Smooth muscle cell (in vitro differentiated cells): ENCODE results near the gene DBH. TPM values are rescaled to one million over a fixed set of nuclear protein-coding genes. Genes with fewer than 3 reads are reported as not detected.

Experiments used
- DNase-seq: peaks from one replicate; lab custom pipeline; 2025; ENCODE audit not compliant: unreplicated experiment; lab: John Stamatoyannopoulos, UW
- H2AFZ ChIP-seq: fragments of 200-600 bp; sonication (generic); 2 replicates; pipeline ENCODE4 v1.6.0; 2016; ENCODE audit warnings: antibody characterized with exemption, low read depth, mild to moderate bottlenecking
- H3F3A ChIP-seq: fragments of 200-600 bp; sonication (generic); 2 replicates; pipeline ENCODE4 v1.6.0; 2017; ENCODE audit warnings: antibody characterized with exemption, low read depth
- H3K27ac ChIP-seq: fragments of 200-600 bp; sonication (generic); 2 replicates; pipeline ENCODE4 v1.5.1; 2016; ENCODE audit warnings: low read depth, mild to moderate bottlenecking
- H3K27me3 ChIP-seq: fragments of 200-600 bp; sonication (generic); 2 replicates; pipeline ENCODE4 v1.6.1; 2016; ENCODE audit warnings: low read depth, mild to moderate bottlenecking
- H3K36me3 ChIP-seq: fragments of 200-600 bp; sonication (generic); 2 replicates; pipeline ENCODE4 v1.5.1; 2016; ENCODE audit warnings: low read depth
- H3K4me1 ChIP-seq: fragments of 200-600 bp; sonication (generic); 2 replicates; pipeline ENCODE4 v1.5.1; 2016; ENCODE audit warnings: low read depth
- H3K4me2 ChIP-seq: fragments of 200-600 bp; sonication (generic); 2 replicates; pipeline ENCODE4 v1.6.0; 2016; ENCODE audit warnings: mild to moderate bottlenecking
- H3K4me3 ChIP-seq: fragments of 200-600 bp; sonication (generic); 2 replicates; pipeline ENCODE4 v1.5.1; 2016; ENCODE audit warnings: mild to moderate bottlenecking
- H3K79me2 ChIP-seq: fragments of 200-600 bp; sonication (generic); 2 replicates; pipeline ENCODE4 v1.6.0; 2016; ENCODE audit warnings: low read depth, mild to moderate bottlenecking
- H3K9ac ChIP-seq: fragments of 200-600 bp; sonication (generic); 2 replicates; pipeline ENCODE4 v1.6.0; 2016; ENCODE audit warnings: low read depth
- H3K9me3 ChIP-seq: fragments of 200-600 bp; sonication (generic); replicated peaks from 2 replicates; pipeline ENCODE4 v1.5.1; 2016; ENCODE audit warnings: low read depth
- H4K20me1 ChIP-seq: fragments of 200-600 bp; sonication (generic); 2 replicates; pipeline ENCODE4 v1.6.0; 2016; ENCODE audit warnings: low read depth
- CTCF ChIP-seq: fragments of 200-600 bp; sonication (generic); IDR thresholded peaks from 2 replicates; pipeline ENCODE4 v1.5.1; 2017; ENCODE audit warnings: borderline replicate concordance, mild to moderate bottlenecking, antibody characterized with exemption; ENCODE audit not compliant: insufficient read depth, poor library complexity, severe bottlenecking
- WGBS: methylation state at CpG from one replicate; pipeline ENCODE4 v1.1.7; 2016; ENCODE audit warnings: low lambda C conversion rate; 5-methylcytosine and 5-hydroxymethylcytosine counted together
- polyA plus RNA-seq: library from polyadenylated mRNA; unstranded; fragments of >200 nt; fragmentation: Nextera tagmentation; extraction: Ambion mirVana; gene quantifications from 2 replicates; pipeline ENCODE4 v1.2.1, GENCODE V29; 2016
- total RNA-seq: library from RNA; depleted of rRNA; stranded (reverse); fragments of >200 nt; gene quantifications from 2 replicates; pipeline ENCODE4 v1.2.3, GENCODE V29; 2014

DBH gene
- total and polyA plus RNA-seq, 2 experiments from 2014 or later: 0.22 TPM; not detected in 1

GRCh38 chr9:133628766-133629165 lies 7.4 kb upstream of the DBH start:
- Histone ChIP-seq H3K4me1 (peaks cover 3% of the 10 kb centered on the region), H3F3A (no peaks in the 10 kb centered on the region), H3K4me3 (no peak overlapping the region), H3K36me3 (no peaks in the 10 kb centered on the region), H3K79me2 (no peaks in the 10 kb centered on the region), H4K20me1 (no peaks in the 10 kb centered on the region), H3K9ac (no peak overlapping the region), H3K4me2 (no peak overlapping the region), H3K27ac (no peak overlapping the region), H3K27me3 (no peaks in the 10 kb centered on the region), H2AFZ (no peak overlapping the region), H3K9me3 (no peaks in the 10 kb centered on the region)
- no peak for DNase-seq
- 92% methylated on average over 8 of the region's 8 CpGs for WGBS
- no peak for TF ChIP-seq CTCF

- no peak overlapping the region for H3K4me3 ChIP-seq
- no peak for DNase-seq
- H3K9me3 ChIP-seq: no peaks in the 10 kb centered on the region
- H3K4me1 ChIP-seq: peaks cover 6% of the 10 kb centered on the region
- H3K36me3 ChIP-seq: no peaks in the 10 kb centered on the region
- H3K9ac ChIP-seq: no peak overlapping the region
- H3K4me2 ChIP-seq: no peak overlapping the region
- H4K20me1 ChIP-seq: no peaks in the 10 kb centered on the region
- no peak overlapping the region for H2AFZ ChIP-seq
- H3K79me2 ChIP-seq: no peaks in the 10 kb centered on the region
- H3K27ac ChIP-seq: no peak overlapping the region
- H3K27me3 ChIP-seq: no peaks in the 10 kb centered on the region
- H3F3A ChIP-seq: no peaks in the 10 kb centered on the region
- 96% methylated on average over 22 of the region's 23 CpGs for WGBS
- TF ChIP-seq CTCF: no peak
Measured at GRCh38 chr9:133629221-133630110, 6.7 kb upstream of the DBH start.

GRCh38 chr9:133631111-133631510 lies 5.1 kb upstream of the DBH start:
- no peaks in the 10 kb centered on the region for H3K79me2 ChIP-seq
- 95% methylated on average over 12 of the region's 12 CpGs for WGBS

More at GRCh38 chr9:133631111-133631510, 5.1 kb upstream of the DBH start:
- DNase-seq: no peak
- Histone ChIP-seq H3K27me3 (no peaks in the 10 kb centered on the region), H3K36me3 (no peaks in the 10 kb centered on the region), H3K4me2 (no peak overlapping the region), H3K9ac (no peak overlapping the region), H3F3A (no peaks in the 10 kb centered on the region), H3K9me3 (no peaks in the 10 kb centered on the region), H3K27ac (no peak overlapping the region), H4K20me1 (no peaks in the 10 kb centered on the region), H3K4me1 (peaks cover 6% of the 10 kb centered on the region), H3K4me3 (no peak overlapping the region), H2AFZ (no peak overlapping the region)
- TF ChIP-seq CTCF: no peak
